Measurements from ENCODE around the gene HMBS. TPM values are rescaled to one million over a fixed set of nuclear protein-coding genes. Genes with fewer than 3 reads are reported as not detected.
"Not testable (repeated sequence)": the region's sequence is repeated elsewhere in the genome, so short reads cannot be mapped to it uniquely, and the experiment has no call there.

HMBS gene
- total RNA-seq, 2 donors from 2014 or later: 7.6 to 16.1 TPM

- peaks cover 47% of the 10 kb centered on the region for H3K4me1 ChIP-seq
- ATAC-seq (peak; percentile 2), DNase-seq (peak; percentile 39 to 61 (median 56))
- no peaks in the 10 kb centered on the region for H3K9me3 ChIP-seq
- peak overlapping the region; percentile 39 to 82 for H3K4me3 ChIP-seq
- peak overlapping the region; percentile 75 to 97 (median 92) for H3K27ac ChIP-seq
- peaks cover 7 to 19% of the 10 kb centered on the region in 2 donors for H3K36me3 ChIP-seq (replicated peaks in 1 of 2; ENCODE audit: insufficient read depth in 1 of 2, low read depth in 2 of 2)
- H3K27me3 ChIP-seq: no peaks in the 10 kb centered on the region
- 0% methylated on average over 24 to 48 of the region's 48 CpGs for WGBS, 2 donors
- no peak for TF ChIP-seq POLR2A (IDR thresholded peaks at IDR 0.05)
- TF ChIP-seq, protein P1, sequence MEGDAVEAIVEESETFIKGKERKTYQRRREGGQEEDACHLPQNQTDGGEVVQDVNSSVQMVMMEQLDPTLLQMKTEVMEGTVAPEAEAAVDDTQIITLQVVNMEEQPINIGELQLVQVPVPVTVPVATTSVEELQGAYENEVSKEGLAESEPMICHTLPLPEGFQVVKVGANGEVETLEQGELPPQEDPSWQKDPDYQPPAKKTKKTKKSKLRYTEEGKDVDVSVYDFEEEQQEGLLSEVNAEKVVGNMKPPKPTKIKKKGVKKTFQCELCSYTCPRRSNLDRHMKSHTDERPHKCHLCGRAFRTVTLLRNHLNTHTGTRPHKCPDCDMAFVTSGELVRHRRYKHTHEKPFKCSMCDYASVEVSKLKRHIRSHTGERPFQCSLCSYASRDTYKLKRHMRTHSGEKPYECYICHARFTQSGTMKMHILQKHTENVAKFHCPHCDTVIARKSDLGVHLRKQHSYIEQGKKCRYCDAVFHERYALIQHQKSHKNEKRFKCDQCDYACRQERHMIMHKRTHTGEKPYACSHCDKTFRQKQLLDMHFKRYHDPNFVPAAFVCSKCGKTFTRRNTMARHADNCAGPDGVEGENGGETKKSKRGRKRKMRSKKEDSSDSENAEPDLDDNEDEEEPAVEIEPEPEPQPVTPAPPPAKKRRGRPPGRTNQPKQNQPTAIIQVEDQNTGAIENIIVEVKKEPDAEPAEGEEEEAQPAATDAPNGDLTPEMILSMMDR (IDR thresholded peaks at IDR 0.05): no peak
- intact Hi-C loops (cut with DNase I): no loop called here
These were observed 28.2 kb upstream of the HMBS start for GRCh38 chr11:119056421-119056999.

- peak; percentile 99 to 100 (median 100) for DNase-seq
- Histone ChIP-seq H3K4me3 (peak within 1 kb of the TSS; percentile 48 to 82), H3K36me3 (replicated peaks in 1 of 2; ENCODE audit: insufficient read depth in 1 of 2, low read depth in 2 of 2) (peaks cover 7 to 13% of the 10 kb centered on the region in 2 donors), H3K4me1 (peaks cover 53% of the 10 kb centered on the region), H3K9me3 (no peaks in the 10 kb centered on the region), H3K27ac (peak within 1 kb of the TSS; percentile 85 to 97 (median 92)), H3K27me3 (no peaks in the 10 kb centered on the region)
- intact Hi-C loops (cut with DNase I): no loop called here
- peak; percentile 93 to 96 (median 93) for TF ChIP-seq POLR2A (IDR thresholded peaks at IDR 0.05)
- TF ChIP-seq, protein P1 (IDR thresholded peaks at IDR 0.05): peak in 4 of 7 experiments; percentile 33 to 44 (median 36)
- ATAC-seq: peak; percentile 93
- 0% methylated on average over 11 to 61 of the region's 79 CpGs for WGBS, 2 donors
These were observed 27.5 kb upstream of the HMBS start, which contains the start of gene HYOU1 for GRCh38 chr11:119057000-119057769. Gene HYOU1 (minus strand): TSS chr11:119057205. CDS start chr11:119056160, 1,045 bp downstream.

DNA sequence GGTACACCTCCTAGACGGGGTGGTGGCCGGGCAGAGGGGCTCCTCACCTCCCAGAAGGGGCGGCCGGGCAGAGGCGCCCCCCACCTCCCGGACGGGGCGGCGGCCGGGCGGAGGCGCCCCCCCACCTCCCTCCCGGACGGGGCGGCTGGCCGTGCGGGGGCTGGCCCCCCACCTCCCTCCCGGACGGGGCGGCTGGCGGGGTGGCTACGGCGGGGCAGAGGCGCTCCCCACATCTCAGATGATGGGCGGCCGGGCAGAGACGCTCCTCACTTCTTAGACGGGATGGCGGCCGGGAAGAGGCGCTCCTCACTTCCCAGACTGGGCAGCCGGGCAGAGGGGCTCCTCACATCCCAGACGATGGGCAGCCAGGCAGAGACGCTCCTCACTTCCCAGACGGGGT, 25.6 kb upstream of the HMBS start:
- Histone ChIP-seq H3K27ac (peak overlapping the region in 2 of 4 donors; percentile 16 to 42), H3K4me1 (peaks cover 61% of the 10 kb centered on the region)
- H3K27me3 ChIP-seq; intact Hi-C loops (cut with DNase I); H3K36me3 ChIP-seq (replicated peaks in 1 of 2; ENCODE audit: insufficient read depth in 1 of 2, low read depth in 2 of 2); DNase-seq; H3K9me3 ChIP-seq; H3K4me3 ChIP-seq; ATAC-seq: not testable (repeated sequence)
- 68% methylated on average over 9 of the region's 35 CpGs; no CpG with 5 or more reads in 1 of the 2 donors for WGBS, 2 donors

DNA sequence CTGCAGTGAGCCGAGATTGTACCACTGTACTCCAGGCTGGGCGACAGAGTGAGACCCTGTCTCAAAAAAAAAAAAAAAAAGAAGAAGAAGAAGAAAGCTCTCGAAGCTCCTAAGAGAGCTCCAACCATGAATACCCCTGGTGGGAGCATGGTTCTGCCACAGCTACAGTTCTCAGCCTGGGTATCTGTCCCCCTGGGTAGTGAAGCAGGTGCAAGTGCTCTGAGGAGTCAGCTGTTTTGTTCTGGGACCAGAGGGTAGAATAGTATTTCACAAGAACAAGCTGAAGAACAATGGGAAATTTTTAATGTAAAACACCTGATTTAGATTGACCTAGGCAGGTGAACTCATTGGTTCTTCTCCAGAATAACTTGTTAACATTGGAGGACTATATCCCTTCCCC, 23.4 kb upstream of the HMBS start:
- Histone ChIP-seq H3K27me3 (no peaks in the 10 kb centered on the region), H3K4me1 (peaks cover 50% of the 10 kb centered on the region), H3K27ac (peak overlapping the region; percentile 48 to 75 (median 63)), H3K9me3 (no peaks in the 10 kb centered on the region), H3K36me3 (replicated peaks in 1 of 2; ENCODE audit: insufficient read depth in 1 of 2, low read depth in 2 of 2) (no peaks in the 10 kb centered on the region), H3K4me3 (no peak overlapping the region)
- ATAC-seq (peak; percentile 31), DNase-seq (peak; percentile 59 to 82 (median 80))
- 20 to 76% methylated on average over 3 of the region's 3 CpGs for WGBS, 2 donors
- intact Hi-C loops (cut with DNase I): no loop called here
- TF ChIP-seq, protein P1 (IDR thresholded peaks at IDR 0.05): peak in 1 of 7 experiments; percentile 4
- peak in 2 of 3 donors; percentile 33 to 54 for TF ChIP-seq POLR2A (IDR thresholded peaks at IDR 0.05)

GRCh38 chr11:119062779-119063178, 21.9 kb upstream of the HMBS start:
- no peaks in the 10 kb centered on the region for H3K36me3 ChIP-seq (replicated peaks in 1 of 2; ENCODE audit: insufficient read depth in 1 of 2, low read depth in 2 of 2)
- H3K4me3 ChIP-seq: no peak overlapping the region
- WGBS, 2 donors: 58 to 59% methylated on average over 5 of the region's 5 CpGs
- ATAC-seq (no peak), DNase-seq (peak; percentile 63 to 78 (median 72))
- intact Hi-C loops (cut with DNase I): no loop called here
- H3K27me3 ChIP-seq: no peaks in the 10 kb centered on the region
- H3K4me1 ChIP-seq: peaks cover 57% of the 10 kb centered on the region
- no peak for TF ChIP-seq POLR2A (IDR thresholded peaks at IDR 0.05)
- TF ChIP-seq, protein P1 (IDR thresholded peaks at IDR 0.05): no peak
- H3K9me3 ChIP-seq: no peaks in the 10 kb centered on the region
- H3K27ac ChIP-seq: peak overlapping the region in 3 of 4 donors; percentile 59 to 75 (median 67)

Measured in body of pancreas (tissue), 4 donors.